ENCODE data around the gene CAV2. TPM values are rescaled to one million over a fixed set of nuclear protein-coding genes. Genes with fewer than 3 reads are reported as not detected.

CAV2 gene
- total RNA-seq (2021) = 260 and 296 TPM in 2 replicates
- Bru-seq, nascent RNA = percentile 99 among the genes with signal in this experiment
- percentile 100 among the genes with signal in this experiment for BruChase-seq, experiment 1, labeled RNA remaining after a 2-hour chase
- BruChase-seq, experiment 2, labeled RNA remaining after a 6-hour chase = percentile 100 among the genes with signal in this experiment
- long read RNA-seq, transcript CAV2-201 (3 exons, 3,301 nt) = major isoform, 633 of 743 reads
- long read RNA-seq, transcript CAV2-202 (2 exons, 776 nt) = minor isoform, 11 of 743 reads
- long read RNA-seq, transcript CAV2-214 (2 exons, 787 nt) = minor isoform, 19 of 743 reads
- long read RNA-seq, transcript CAV2-203 (2 exons, 1,179 nt) = minor isoform, 5 of 743 reads
- long read RNA-seq, partial matches to known transcripts = 0 of 743 reads
- long read RNA-seq, other reads (novel, unspliced or antisense) = 75 of 743 reads

- no TSS peak for BruUV-seq (replicated peaks)
- peak within 1 kb of the TSS; percentile 89 for H3K4me3 ChIP-seq
- peak within 1 kb of the TSS; percentile 81 for H3K27ac ChIP-seq
- no peaks in the 10 kb centered on the region for H3K9me2 ChIP-seq (ENCODE audit: insufficient read depth)
- H3K4me2 ChIP-seq = peak within 1 kb of the TSS; percentile 94
- H3K36me3 ChIP-seq (ENCODE audit: low read depth) = peaks cover 7% of the 10 kb centered on the region; the same call in 1 of the 2 replicates
- DNase-seq = peak; percentile 88 to 95
- peaks cover 37% of the 10 kb centered on the region for H3K79me2 ChIP-seq (ENCODE audit: low read depth)
- H3K4me1 ChIP-seq (replicated peaks; ENCODE audit: insufficient read depth) = peaks cover 35% of the 10 kb centered on the region
- ChIA-PET CTCF (interaction anchor here (1.4 kb wide), 1 partner anchor 27 kb away, joined by 5 read pairs; no protein-coding TSS in a partner anchor), POLR2A (ENCODE audit: unreplicated experiment) (interaction anchor here (0.6 to 1.1 kb wide), 14 partner anchors 12 to 913 kb away, joined by 3 to 17 read pairs (median 4); no protein-coding TSS in a partner anchor)
- no peaks in the 10 kb centered on the region for H3K27me3 ChIP-seq (ENCODE audit: insufficient read depth, low read depth)
- H2AFZ ChIP-seq = peak within 1 kb of the TSS; percentile 81
- H4K20me1 ChIP-seq (ENCODE audit: insufficient read depth) = no peaks in the 10 kb centered on the region
- intact Hi-C loops (cut with micrococcal nuclease; ENCODE audit: unreplicated experiment) = loop anchor here (1.0 to 2.0 kb wide), 7 partner anchors 25 to 241 kb away; no protein-coding TSS in a partner anchor
- TF ChIP-seq EZH2 (IDR thresholded peaks at IDR 0.05; ENCODE audit: low read depth) (no peak), CTCF (conservative IDR thresholded peaks at IDR 0.05) (no peak)
- H3K9me3 ChIP-seq (ENCODE audit: insufficient read depth, low read depth) = no peaks in the 10 kb centered on the region
- H3F3A ChIP-seq (ENCODE audit: insufficient read depth, low read depth) = peaks cover 31% of the 10 kb centered on the region
Measured at GRCh38 chr7:116499168-116500077, at the start of gene CAV2. TSS of gene CAV2 (plus strand) at chr7:116499738. CDS start at chr7:116499782, 44 bp downstream.

- H3K9me2 ChIP-seq (ENCODE audit: insufficient read depth) = no peaks in the 10 kb centered on the region
- no peak for DNase-seq
- BruUV-seq (replicated peaks) = no TSS peak
- ChIA-PET CTCF (no interaction called here), POLR2A (ENCODE audit: unreplicated experiment) (no interaction called here)
- no peaks in the 10 kb centered on the region for H3K79me2 ChIP-seq (ENCODE audit: low read depth)
- H3K36me3 ChIP-seq (ENCODE audit: low read depth) = no peaks in the 10 kb centered on the region
- H3K4me2 ChIP-seq = no peak overlapping the region
- peaks cover 7% of the 10 kb centered on the region; the same call in 1 of the 2 replicates for H3F3A ChIP-seq (ENCODE audit: insufficient read depth, low read depth)
- no peaks in the 10 kb centered on the region for H3K27me3 ChIP-seq (ENCODE audit: insufficient read depth, low read depth)
- H2AFZ ChIP-seq = no peak overlapping the region
- H3K27ac ChIP-seq = no peak overlapping the region
- peaks cover 11% of the 10 kb centered on the region for H3K9me3 ChIP-seq (ENCODE audit: insufficient read depth, low read depth)
- peaks cover 25% of the 10 kb centered on the region for H3K4me1 ChIP-seq (replicated peaks; ENCODE audit: insufficient read depth)
- intact Hi-C loops (cut with micrococcal nuclease; ENCODE audit: unreplicated experiment) = no loop called here
- no peaks in the 10 kb centered on the region for H4K20me1 ChIP-seq (ENCODE audit: insufficient read depth)
- no peak overlapping the region for H3K4me3 ChIP-seq
- TF ChIP-seq CTCF (conservative IDR thresholded peaks at IDR 0.05) (no peak), EZH2 (IDR thresholded peaks at IDR 0.05; ENCODE audit: low read depth) (no peak)
Measured at GRCh38 chr7:116449950-116450349, 49.6 kb upstream of the CAV2 start.
